LoVo (cell line): ENCODE results near the gene TPTE.
"Not testable (repeated sequence)": the region's sequence is repeated elsewhere in the genome, so short reads cannot be mapped to it uniquely, and the experiment has no call there.

Source experiments
- DNase-seq: peaks from one replicate; pipeline ENCODE4 v3.0.0-alpha.2; 2016; ENCODE audit warnings: low spot score

Gene TPTE

DNA sequence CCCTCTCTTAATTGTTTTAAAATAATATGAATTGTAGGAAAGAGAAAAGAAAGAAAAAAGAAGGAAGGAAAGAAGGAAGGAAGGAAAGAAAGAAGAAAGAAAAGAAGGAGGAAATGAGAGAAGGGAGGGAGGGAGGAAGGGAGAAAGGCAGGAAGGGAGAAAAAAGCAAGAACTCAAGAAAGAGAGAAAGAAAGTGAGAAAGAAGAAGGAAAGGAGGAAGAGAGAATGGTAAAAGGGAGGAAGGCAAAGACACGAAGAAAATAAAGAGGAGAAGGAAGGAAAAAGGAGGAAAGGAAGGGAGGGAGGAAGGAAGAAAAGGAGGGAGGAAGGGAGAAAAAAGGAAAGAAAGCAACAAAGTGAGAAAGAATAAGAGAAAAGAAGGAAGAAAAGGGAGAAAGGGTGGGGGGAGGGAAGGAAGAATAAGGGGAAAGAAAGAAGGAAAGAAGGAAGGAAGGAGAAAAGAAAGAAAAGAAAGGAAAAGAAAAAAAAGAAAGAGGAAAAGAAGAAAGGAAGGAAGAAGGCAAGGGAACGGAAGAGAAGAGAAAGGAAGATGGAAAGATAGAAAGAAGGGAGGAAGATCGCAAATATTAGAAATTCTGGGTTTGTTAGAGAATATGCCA, 95.9 kb downstream of the TPTE start:
- DNase-seq: not testable (repeated sequence)

DNA sequence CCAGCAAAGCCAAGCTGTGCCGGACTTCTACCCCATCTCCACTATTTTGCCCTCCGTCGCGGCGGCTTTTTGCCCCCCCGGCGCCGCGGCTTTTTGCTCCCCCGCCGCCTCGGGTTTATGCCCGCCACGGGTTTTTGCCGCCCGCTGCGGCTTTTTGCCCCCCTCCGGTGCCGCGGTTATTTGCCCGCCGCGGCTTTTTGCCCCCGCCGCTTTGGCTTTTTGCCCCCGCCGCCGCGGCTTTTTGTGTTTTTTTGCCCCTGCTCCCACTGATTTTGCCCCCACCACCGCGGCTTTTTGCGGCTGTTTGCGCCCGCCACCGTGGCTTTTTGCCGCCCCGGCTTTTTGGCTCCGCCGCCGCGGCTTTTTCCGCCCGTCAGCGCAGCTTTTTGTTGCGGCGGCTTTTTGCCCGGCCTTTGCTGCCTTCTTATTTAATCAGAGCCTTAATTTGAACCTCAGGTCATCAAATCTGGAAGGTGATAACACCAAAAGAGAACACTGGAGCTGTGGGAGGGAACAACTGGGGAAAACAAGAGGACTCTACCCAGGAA, 106.0 kb downstream of the TPTE start:
- DNase-seq: no peak

DNA sequence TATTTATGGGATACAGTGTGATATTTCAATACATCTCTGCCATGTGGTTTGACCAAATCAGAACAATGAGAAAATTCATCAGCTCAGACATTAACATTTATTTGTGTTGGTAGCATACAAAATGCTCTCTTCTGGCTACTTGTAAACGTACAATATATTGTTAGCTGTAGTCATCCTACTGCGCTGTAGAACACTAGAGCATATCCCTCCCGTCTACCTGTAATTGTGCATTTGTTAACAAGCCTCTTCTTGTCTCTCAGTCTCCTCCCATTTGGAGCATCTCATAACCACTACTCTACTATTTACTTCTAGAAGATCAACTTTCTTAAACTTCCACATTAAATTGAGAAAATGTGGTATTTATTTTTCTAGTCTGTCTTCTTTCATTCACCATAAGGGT, 107.9 kb downstream of the TPTE start:
- DNase-seq: not testable (repeated sequence)

DNA sequence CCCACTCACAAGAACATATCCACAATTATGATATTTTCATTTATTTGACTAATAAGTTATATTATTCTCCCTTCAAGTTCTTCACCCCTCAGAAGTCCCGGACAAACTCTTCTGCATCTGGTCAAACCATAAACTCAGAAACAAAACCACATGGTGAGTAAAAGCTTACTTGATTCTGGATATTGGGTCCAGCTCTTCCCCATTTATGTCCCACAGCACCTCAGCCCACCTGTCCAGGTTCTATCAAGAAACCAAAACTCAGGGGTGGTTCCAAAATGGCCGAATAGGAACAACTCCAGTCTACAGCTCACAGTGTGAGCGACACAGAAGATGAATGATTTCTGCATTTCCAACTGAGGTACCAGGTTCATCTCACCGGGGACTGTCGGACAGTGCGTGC, 109.4 kb downstream of the TPTE start:
- not testable (repeated sequence) for DNase-seq

DNA sequence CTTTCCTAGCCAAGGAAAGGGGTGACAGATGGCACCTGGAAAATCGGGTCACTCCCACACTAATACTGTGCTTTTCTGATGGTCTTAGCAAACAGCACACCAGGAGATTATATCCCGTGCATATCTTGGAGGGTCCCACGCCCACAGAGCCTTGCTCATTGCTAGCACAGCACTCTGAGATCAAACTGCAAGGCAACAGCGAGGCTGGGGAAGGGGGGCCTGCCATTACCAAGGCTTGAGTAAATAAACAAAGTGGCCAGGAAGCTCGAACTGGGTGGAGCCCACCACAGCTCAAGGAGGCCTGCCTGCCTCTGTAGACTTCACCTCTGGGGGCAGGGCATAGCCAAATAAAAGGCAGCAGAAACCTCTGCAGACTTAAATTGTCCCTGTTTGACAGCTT, 109.9 kb downstream of the TPTE start:
- not testable (repeated sequence) for DNase-seq

DNA sequence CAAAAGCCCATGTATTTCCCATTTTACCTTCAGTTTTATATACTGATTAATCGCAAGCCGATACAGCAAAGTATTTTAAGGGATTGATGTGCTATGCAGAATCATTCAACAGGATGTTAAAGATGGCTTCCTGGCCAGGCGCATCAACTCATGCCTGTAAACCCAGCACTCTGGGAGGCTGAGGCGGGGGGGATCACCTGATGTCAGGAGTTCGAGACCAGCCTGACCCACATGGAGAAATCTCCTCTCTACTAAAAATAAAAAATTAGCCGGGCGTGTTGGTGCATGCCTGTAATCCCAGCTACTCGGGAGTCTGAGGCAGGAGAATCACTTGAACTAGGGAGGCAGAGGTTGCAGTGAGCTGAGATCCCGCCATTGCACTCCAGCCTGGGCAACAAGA, 116.8 kb downstream of the TPTE start:
- DNase-seq: not testable (repeated sequence)

DNA sequence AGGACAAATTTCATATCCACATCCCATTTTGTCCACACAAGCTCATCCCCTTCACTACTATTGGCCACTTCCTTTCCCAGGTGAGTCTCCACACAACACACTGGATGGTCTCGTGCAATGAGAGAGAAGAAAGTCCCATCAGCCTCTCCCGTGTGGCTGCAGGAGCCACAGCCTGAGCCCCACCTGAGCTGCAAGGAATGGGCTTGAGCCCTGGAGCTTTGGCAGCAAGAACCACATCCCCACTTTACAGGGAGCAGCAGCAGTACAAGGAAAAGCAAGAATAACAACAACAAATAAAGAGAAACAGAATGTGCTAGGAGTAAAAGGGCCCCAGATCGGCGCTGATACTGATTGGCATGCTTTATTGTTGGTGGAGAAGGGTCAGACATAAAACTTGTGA, 117.7 kb downstream of the TPTE start:
- DNase-seq: no peak

DNA sequence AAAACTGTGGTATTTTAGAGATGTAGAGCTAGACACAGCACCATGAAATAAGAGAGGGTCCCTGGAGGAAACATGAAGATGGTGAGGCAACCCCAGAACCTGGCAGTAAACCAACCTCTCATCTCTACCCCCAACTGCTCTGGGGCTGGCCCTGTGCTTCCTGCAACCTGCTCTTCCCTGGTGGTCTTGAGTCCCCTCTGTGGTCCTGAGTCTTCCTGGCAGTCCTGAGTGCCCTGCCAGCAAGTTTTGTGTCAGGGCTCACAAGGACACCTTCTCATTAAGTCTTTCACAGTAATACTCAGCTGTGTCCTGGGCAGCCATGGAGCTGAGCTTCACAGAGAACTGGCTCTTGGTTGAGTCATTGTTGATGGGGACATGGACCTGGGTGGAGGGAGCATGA, 118.4 kb downstream of the TPTE start:
- not testable (repeated sequence) for DNase-seq

DNA sequence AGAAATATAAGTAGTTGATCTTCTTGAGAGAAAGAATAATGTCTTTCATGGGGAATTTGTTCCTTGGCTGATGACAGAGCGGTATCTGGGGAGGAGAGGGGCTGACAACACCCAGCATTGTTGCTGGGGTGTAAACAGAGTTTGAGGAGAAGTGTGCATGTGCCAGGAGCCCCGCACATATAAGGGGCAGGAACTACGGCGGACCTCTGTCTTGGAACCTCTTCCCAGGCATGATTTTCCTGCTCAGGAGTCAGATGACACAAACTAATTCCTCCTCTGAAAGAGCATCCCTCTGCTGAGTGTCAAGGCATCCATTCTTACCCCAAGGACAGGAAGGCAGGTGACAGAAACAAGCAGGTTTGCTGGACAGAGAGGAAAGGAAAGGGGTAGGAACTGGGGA, 119.1 kb downstream of the TPTE start:
- no peak for DNase-seq

DNA sequence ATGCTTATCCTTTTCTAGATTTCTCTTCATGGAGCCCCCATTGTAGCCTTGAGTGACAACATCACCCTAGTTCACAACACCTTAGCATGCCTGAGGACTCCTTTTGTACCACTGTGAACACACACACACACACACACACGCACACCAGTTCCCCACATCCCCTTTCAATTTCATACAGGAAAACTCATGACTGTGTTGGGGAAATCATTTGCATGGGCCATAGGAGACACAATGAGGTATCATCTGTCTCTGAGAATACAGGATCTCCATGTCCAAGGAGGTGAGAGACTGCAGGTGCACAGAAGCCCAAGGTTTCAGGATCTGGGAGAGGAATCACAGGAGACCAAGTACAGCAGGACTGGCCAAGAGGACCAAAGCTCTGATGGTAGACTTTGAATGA, 119.7 kb downstream of the TPTE start:
- DNase-seq: no peak

DNA sequence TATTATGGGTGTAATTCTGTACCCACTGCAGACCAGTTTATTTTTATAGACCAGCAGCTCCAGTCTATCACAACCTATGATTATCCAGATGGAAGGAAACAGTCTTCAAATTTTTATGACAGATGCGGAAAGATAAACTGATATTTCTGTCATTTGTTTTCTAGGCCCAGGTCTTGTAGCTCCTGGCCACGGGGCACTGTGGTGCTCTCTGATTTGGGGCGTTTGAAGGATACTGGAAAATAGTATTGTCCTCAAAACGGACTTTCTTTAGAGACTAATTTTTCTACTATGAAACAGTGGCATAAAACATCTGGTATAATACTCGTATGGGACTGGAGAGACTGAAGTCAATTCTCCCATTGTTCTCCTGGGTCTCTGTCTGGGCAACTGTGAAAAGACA, 124.3 kb downstream of the TPTE start:
- DNase-seq: not testable (repeated sequence)

DNA sequence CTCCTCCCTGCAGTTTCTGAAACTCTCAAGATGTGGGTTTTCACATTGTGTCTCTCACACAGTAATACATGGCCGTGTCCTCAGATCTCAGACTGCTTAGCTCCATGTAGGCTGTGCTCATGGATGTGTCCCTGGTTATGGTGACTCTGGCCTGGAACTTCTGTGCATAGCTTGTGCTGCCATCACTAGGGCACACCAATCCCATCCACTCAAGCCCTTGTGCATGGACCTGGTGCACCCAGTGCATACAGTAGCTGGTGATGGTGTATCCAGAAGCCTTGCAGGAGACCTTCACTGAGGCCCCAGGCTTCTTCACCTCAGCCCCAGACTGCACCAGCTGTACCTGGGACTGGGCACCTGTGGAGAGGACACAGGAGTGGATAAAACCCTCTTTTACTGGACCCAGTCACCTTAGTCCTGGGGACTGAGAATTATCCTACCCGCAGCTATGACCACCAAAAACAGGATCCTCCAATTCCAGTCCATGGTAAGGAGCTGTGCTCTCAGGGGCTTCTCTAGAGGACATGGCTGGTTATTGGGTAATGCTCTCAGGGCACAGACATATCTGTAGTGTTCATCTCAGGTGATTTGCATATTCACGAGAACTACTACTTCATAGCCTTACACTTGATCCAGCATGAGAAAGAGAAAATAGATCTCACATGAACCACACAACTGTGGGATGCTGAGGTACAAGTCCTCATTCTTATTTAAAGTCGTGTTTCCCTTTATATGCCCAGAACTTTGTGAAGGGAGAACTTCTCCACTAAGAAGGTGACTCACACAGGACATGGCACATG, 128.2 kb downstream of the TPTE start:
- DNase-seq: not testable (repeated sequence)

DNA sequence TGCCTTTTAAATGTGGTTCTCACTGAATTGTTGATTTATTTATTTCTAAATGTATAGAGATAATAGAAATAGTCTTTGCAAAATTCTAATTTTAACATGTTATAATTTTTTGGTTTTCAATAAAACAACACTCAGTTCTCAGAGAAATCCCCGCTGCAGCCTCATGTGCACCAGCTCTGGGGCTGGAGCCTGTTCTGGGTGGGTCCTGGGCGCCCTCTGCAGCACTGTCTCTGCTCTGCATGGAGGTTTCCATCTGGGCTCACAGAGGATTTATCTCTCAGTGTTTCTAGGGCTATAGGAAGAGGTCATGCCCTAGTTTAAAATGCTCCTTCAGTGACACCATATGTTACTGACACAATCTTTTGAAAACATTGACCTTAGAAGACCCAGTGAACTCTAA, 128.9 kb downstream of the TPTE start:
- DNase-seq: not testable (repeated sequence)
